Right lobe of liver (tissue), 5 donors: ENCODE data around the gene FAM83D. TPM values are rescaled to one million over a fixed set of nuclear protein-coding genes. Genes with fewer than 3 reads are reported as not detected.

ENCODE experiments used
- small RNA-seq, 2 experiments: library from RNA; depleted of rRNA; stranded (forward); fragments of <200 nt; gene quantifications; one replicate each; pipeline ENCODE3, GENCODE V24; 2016
- total RNA-seq, 6 experiments: library from RNA; depleted of rRNA in 2 of 6; stranded (reverse); fragments of >200 nt in 2 of 6; fragmentation: NEBNext Ultra II Directional in 3 of 6; extraction: Animal tissue kit (Norgen Biotek cat#: 25700) in 3 of 6; gene quantifications; one replicate each; pipeline versions ENCODE4 v1.1.0 to v1.2.4, GENCODE V29; 2016 to 2023
- donor health status: DM: no; HTN: no; CAD: no.
- donor health status: DM: no; HTN: no; CAD: no.
- donor health status: DM: no; HTN: yes; CAD: no.
- donor health status: DM: no; HTN: yes; CAD: no.

Gene FAM83D
- total RNA-seq, 6 experiments from 2014 or later, result 0.83 to 3.3 (median 1.7) TPM

Small RNAs within 50 kb of the gene (small RNA-seq; reads per million reads assigned to genes)
- gene AL023803.1, result 0 reads per million in 2 experiments

Other genes with a start within 250 kb of the FAM83D start
- gene SLC32A1, start 201.9 kb upstream of the FAM83D start, total RNA-seq, result not detected
- 1 to 10 TPM; 3.0 to 5.6 (median 3.7) TPM for gene ACTR5, start 178.0 kb upstream of the FAM83D start, total RNA-seq
- gene PPP1R16B, start 120.7 kb upstream of the FAM83D start, total RNA-seq, result 1 to 10 TPM in 5 of 6 experiments, under 1 TPM in 1; 0.62 to 4.0 (median 2.3) TPM
- gene DHX35, start 35.9 kb downstream of the FAM83D start, total RNA-seq, result 1 to 10 TPM; 3.2 to 7.5 (median 4.8) TPM